Osteoblast (primary cell): ENCODE results near the gene RASL10B. TPM values are rescaled to one million over a fixed set of nuclear protein-coding genes. Genes with fewer than 3 reads are reported as not detected.

ENCODE experiments used
- DNase-seq: peaks from one replicate; pipeline ENCODE4 v3.0.0; 2011; ENCODE audit warnings: low spot score, mixed read lengths; ENCODE audit not compliant: insufficient read length; ENCODE audit errors: missing footprints
- H2AFZ ChIP-seq: 2 replicates; pipeline ENCODE4 v1.6.0; 2011; ENCODE audit warnings: mild to moderate bottlenecking, low read length
- H3K27ac ChIP-seq: 2 replicates; pipeline ENCODE4 v1.5.1; 2011; ENCODE audit warnings: mild to moderate bottlenecking, low read depth, low read length, moderate library complexity
- H3K27me3 ChIP-seq: 2 replicates; pipeline ENCODE4 v1.6.0; 2012; ENCODE audit warnings: mild to moderate bottlenecking, control low read depth, inconsistent platforms, low read length, moderate library complexity; ENCODE audit not compliant: insufficient read depth
- H3K36me3 ChIP-seq: 2 replicates; pipeline ENCODE4 v1.5.1; 2011; ENCODE audit warnings: mild to moderate bottlenecking, low read length, control low read depth, moderate library complexity; ENCODE audit not compliant: insufficient read depth
- H3K4me1 ChIP-seq: 2 replicates; pipeline ENCODE4 v1.5.1; 2011; ENCODE audit warnings: mild to moderate bottlenecking, low read length, control low read depth, moderate library complexity; ENCODE audit not compliant: insufficient read depth
- H3K4me2 ChIP-seq: 2 replicates; pipeline ENCODE4 v1.6.0; 2011; ENCODE audit warnings: mild to moderate bottlenecking, low read length; ENCODE audit not compliant: insufficient read depth
- H3K4me3 ChIP-seq: fragments of 200-600 bp; sonication (generic); 3 replicates; pipeline ENCODE4 v1.5.1; 2012; ENCODE audit warnings: mild to moderate bottlenecking, low read length, inconsistent platforms; ENCODE audit not compliant: insufficient read depth
- H3K79me2 ChIP-seq: 2 replicates; pipeline ENCODE4 v1.6.0; 2012; ENCODE audit warnings: mild to moderate bottlenecking, low read length, control low read depth, inconsistent platforms; ENCODE audit not compliant: insufficient read depth
- H3K9me3 ChIP-seq: 2 replicates; pipeline ENCODE4 v1.5.1; 2011; ENCODE audit warnings: low read depth, low read length, control low read depth
- H4K20me1 ChIP-seq: 2 replicates; pipeline ENCODE4 v1.6.0; 2012; ENCODE audit warnings: mild to moderate bottlenecking, low read length, control low read depth; ENCODE audit not compliant: insufficient read depth
- CTCF ChIP-seq: IDR thresholded peaks from 2 replicates; pipeline ENCODE4 v1.5.1; 2011; ENCODE audit warnings: mild to moderate bottlenecking, low read depth, low read length, moderate library complexity; ENCODE audit errors: extremely low read depth
- total RNA-seq: library from RNA; depleted of rRNA; stranded (reverse); fragments of >200 nt; gene quantifications from 2 replicates; pipeline ENCODE4 v1.2.3, GENCODE V29; 2012

The RASL10B gene
- total RNA-seq, 1 donor, result 4.0 TPM

- DNase-seq, result no peak
- peaks cover 14% of the 10 kb centered on the region for H3K36me3 ChIP-seq
- no peaks in the 10 kb centered on the region for H3K27me3 ChIP-seq
- no peak overlapping the region for H3K4me3 ChIP-seq
- TF ChIP-seq CTCF, result no peak
- H3K9me3 ChIP-seq, result no peaks in the 10 kb centered on the region
- H4K20me1 ChIP-seq, result no peaks in the 10 kb centered on the region
- peak overlapping the region; percentile 44 for H3K4me2 ChIP-seq
- no peak overlapping the region for H2AFZ ChIP-seq
- no peaks in the 10 kb centered on the region for H3K79me2 ChIP-seq
- H3K27ac ChIP-seq, result peak overlapping the region; percentile 87
- H3K4me1 ChIP-seq, result peaks cover 30% of the 10 kb centered on the region
These were observed 4.4 kb upstream of the RASL10B start for GRCh38 chr17:35726953-35727460.

- no peak for DNase-seq
- peaks cover 14% of the 10 kb centered on the region for H3K36me3 ChIP-seq
- H3K4me1 ChIP-seq, result peaks cover 30% of the 10 kb centered on the region
- peak overlapping the region; percentile 87 for H3K27ac ChIP-seq
- H2AFZ ChIP-seq, result no peak overlapping the region
- TF ChIP-seq CTCF, result no peak
- no peaks in the 10 kb centered on the region for H3K79me2 ChIP-seq
- no peaks in the 10 kb centered on the region for H3K27me3 ChIP-seq
- H4K20me1 ChIP-seq, result peaks cover 5% of the 10 kb centered on the region
- no peak overlapping the region for H3K4me3 ChIP-seq
- no peaks in the 10 kb centered on the region for H3K9me3 ChIP-seq
- H3K4me2 ChIP-seq, result no peak overlapping the region
These were observed 3.8 kb upstream of the RASL10B start for GRCh38 chr17:35727635-35728034.

- no peak overlapping the region for H3K4me3 ChIP-seq
- peaks cover 30% of the 10 kb centered on the region for H3K4me1 ChIP-seq
- H3K4me2 ChIP-seq, result no peak overlapping the region
- no peak for TF ChIP-seq CTCF
- no peak overlapping the region for H3K27ac ChIP-seq
- no peak for DNase-seq
- peaks cover 5% of the 10 kb centered on the region for H4K20me1 ChIP-seq
- H3K36me3 ChIP-seq, result peaks cover 10% of the 10 kb centered on the region
- no peaks in the 10 kb centered on the region for H3K27me3 ChIP-seq
- no peaks in the 10 kb centered on the region for H3K79me2 ChIP-seq
- H3K9me3 ChIP-seq, result no peaks in the 10 kb centered on the region
- H2AFZ ChIP-seq, result no peak overlapping the region
These were observed 2.9 kb upstream of the RASL10B start for GRCh38 chr17:35728551-35728950.

- Histone ChIP-seq H3K4me2 (no peak overlapping the region), H3K27ac (no peak overlapping the region), H3K4me3 (no peak overlapping the region), H3K79me2 (no peaks in the 10 kb centered on the region), H3K9me3 (no peaks in the 10 kb centered on the region), H4K20me1 (peaks cover 5% of the 10 kb centered on the region), H2AFZ (no peak overlapping the region), H3K4me1 (peaks cover 30% of the 10 kb centered on the region), H3K27me3 (no peaks in the 10 kb centered on the region), H3K36me3 (peaks cover 2% of the 10 kb centered on the region)
- no peak for TF ChIP-seq CTCF
- DNase-seq, result no peak
These were observed 2.0 kb upstream of the RASL10B start for GRCh38 chr17:35729405-35729833.
